Stimulated activated CD4-positive, alpha-beta T cell treated with anti-CD3 and anti-CD28 coated beads, Interleukin-1b, Interleukin-23, amount 100 ng/mL, for 4 hours (primary cell): ENCODE data around the gene CDK17.
"Not testable (repeated sequence)": the region's sequence is repeated elsewhere in the genome, so short reads cannot be mapped to it uniquely, and the experiment has no call there.

Source experiments
- DNase-seq, 2 donors: peaks; one replicate each; pipeline ENCODE4 v3.0.0-alpha.2; 2020; ENCODE audit warnings: low read depth in 2 of 2

Gene CDK17

GRCh38 chr12:96315741-96316481, 84.3 kb downstream of the CDK17 start:
- DNase-seq: not testable (repeated sequence)

- DNase-seq: no peak
Observed at GRCh38 chr12:96314723-96315122, 85.5 kb downstream of the CDK17 start.

GRCh38 chr12:96313606-96314005, 86.6 kb downstream of the CDK17 start:
- no peak for DNase-seq

GRCh38 chr12:96311191-96311590, 89.0 kb downstream of the CDK17 start:
- no peak for DNase-seq

- no peak for DNase-seq
Observed at GRCh38 chr12:96310067-96310466, 90.2 kb downstream of the CDK17 start.

GRCh38 chr12:96308881-96309280, 91.4 kb downstream of the CDK17 start:
- no peak for DNase-seq

GRCh38 chr12:96305665-96306064, 94.6 kb downstream of the CDK17 start:
- DNase-seq: no peak

- DNase-seq: no peak
Observed at GRCh38 chr12:96303653-96304052, 96.6 kb downstream of the CDK17 start.

GRCh38 chr12:96302687-96303310, 97.4 kb downstream of the CDK17 start:
- DNase-seq: no peak

- no peak for DNase-seq
Observed at GRCh38 chr12:96301732-96302131, 98.5 kb downstream of the CDK17 start.

- no peak for DNase-seq
Observed at GRCh38 chr12:96300064-96300463, 100.2 kb downstream of the CDK17 start.

GRCh38 chr12:96297504-96297903, 102.7 kb downstream of the CDK17 start:
- DNase-seq: no peak

GRCh38 chr12:96295532-96296160, 104.6 kb downstream of the CDK17 start:
- DNase-seq: no peak

GRCh38 chr12:96294831-96295230, 105.4 kb downstream of the CDK17 start:
- DNase-seq: no peak

GRCh38 chr12:96293093-96293492, 107.1 kb downstream of the CDK17 start:
- DNase-seq: no peak

GRCh38 chr12:96289067-96289466, 111.2 kb downstream of the CDK17 start:
- no peak for DNase-seq

GRCh38 chr12:96285158-96285557, 115.1 kb downstream of the CDK17 start:
- DNase-seq: no peak

- no peak for DNase-seq
Observed at GRCh38 chr12:96274331-96274730, 125.9 kb downstream of the CDK17 start.

GRCh38 chr12:96271469-96272199, 128.6 kb downstream of the CDK17 start:
- DNase-seq: no peak

GRCh38 chr12:96266238-96266637, 134.0 kb downstream of the CDK17 start:
- no peak for DNase-seq

GRCh38 chr12:96265836-96266235, 134.4 kb downstream of the CDK17 start:
- no peak for DNase-seq

- no peak for DNase-seq
Observed at GRCh38 chr12:96265400-96265799, 134.8 kb downstream of the CDK17 start.
